H1 (cell line): Measurements from ENCODE around the gene PRR7. TPM values are rescaled to one million over a fixed set of nuclear protein-coding genes. Genes with fewer than 3 reads are reported as not detected.

Source experiments
- CTCF ChIA-PET: fragments of 300-600 bp; sonication (Branson Sonifier 250); formaldehyde crosslinking; loops from one replicate; lab custom pipeline; 2021; ENCODE audit not compliant: partially characterized antibody; lab: Charles Lee
- POLR2A ChIA-PET: fragments of 300-600 bp; sonication (Branson Sonifier 250); formaldehyde crosslinking; loops from one replicate; lab custom pipeline; 2021; ENCODE audit warnings: inconsistent platforms; ENCODE audit not compliant: partially characterized antibody; lab: Charles Lee
- DNase-seq, 2 experiments: peaks; one replicate each; pipeline versions ENCODE4 v3.0.0 to v3.0.0-alpha.2; 2010 to 2022; ENCODE audit warnings: low spot score in 2 of 2, low read depth in 1 of 2, mixed read lengths in 1 of 2
- FAIRE-seq: peaks from 2 replicates; lab custom pipeline; 2011; peaks lifted over from hg19 to GRCh38; lab: Jason Lieb, UNC
- H2AFZ ChIP-seq: 2 replicates; pipeline ENCODE4 v1.8.1; 2012; ENCODE audit warnings: low read length, inconsistent platforms
- H2AK5ac ChIP-seq: 2 replicates; pipeline ENCODE4 v1.6.1; 2013; ENCODE audit warnings: low read depth, low read length
- H2BK120ac ChIP-seq: replicated peaks from 2 replicates; pipeline ENCODE3; 2013; ENCODE audit warnings: low read depth, low read length, inconsistent platforms
- H2BK12ac ChIP-seq: 2 replicates; pipeline ENCODE4 v1.6.1; 2013; ENCODE audit warnings: low read depth, low read length
- H2BK15ac ChIP-seq: 2 replicates; pipeline ENCODE4 v1.6.1; 2013; ENCODE audit warnings: low read length
- H2BK20ac ChIP-seq: 2 replicates; pipeline ENCODE4 v1.6.1; 2013; ENCODE audit warnings: low read length
- H2BK5ac ChIP-seq: 2 replicates; pipeline ENCODE4 v1.6.1; 2013; ENCODE audit warnings: low read depth, low read length
- H3K14ac ChIP-seq: 2 replicates; pipeline ENCODE4 v1.6.1; 2013; ENCODE audit warnings: inconsistent platforms; ENCODE audit not compliant: insufficient read length
- H3K18ac ChIP-seq: 2 replicates; pipeline ENCODE4 v1.6.1; 2013; ENCODE audit warnings: low read length; ENCODE audit errors: extremely low read depth
- H3K23ac ChIP-seq: 2 replicates; pipeline ENCODE4 v1.6.1; 2013; ENCODE audit warnings: inconsistent platforms; ENCODE audit not compliant: insufficient read length
- H3K23me2 ChIP-seq: 2 replicates; pipeline ENCODE4 v1.6.1; 2013; ENCODE audit warnings: low read depth, low read length
- H3K27ac ChIP-seq: 2 replicates; pipeline ENCODE4 v1.6.1; 2011; ENCODE audit warnings: low read depth, low read length, inconsistent platforms
- H3K27me3 ChIP-seq, 4 experiments: replicated peaks in 1 of 4; 1 replicate in 1 of 4; 2 replicates in 3 of 4; pipeline versions ENCODE4 v1.6.1 to v1.8.1; 2011 to 2013; ENCODE audit warnings: low read length in 3 of 4, mild to moderate bottlenecking in 3 of 4, inconsistent platforms in 2 of 4, mixed read lengths in 2 of 4, moderate library complexity in 1 of 4; ENCODE audit not compliant: control insufficient read depth in 3 of 4, insufficient read depth in 3 of 4; ENCODE audit errors: extremely low read depth in 1 of 4
- H3K36me3 ChIP-seq, 4 experiments: 2 replicates each; pipeline versions ENCODE4 v1.6.1 to v1.8.1; 2011 to 2013; ENCODE audit warnings: mild to moderate bottlenecking in 4 of 4, low read length in 3 of 4, moderate library complexity in 2 of 4, control low read depth in 1 of 4, inconsistent platforms in 1 of 4; ENCODE audit not compliant: insufficient read depth in 4 of 4, control insufficient read depth in 2 of 4
- H3K4ac ChIP-seq: replicated peaks from 2 replicates; pipeline ENCODE3; 2013; ENCODE audit warnings: low read length, low read depth, mixed read lengths, inconsistent platforms; ENCODE audit not compliant: insufficient read length
- H3K4me1 ChIP-seq, 4 experiments: replicated peaks in 1 of 4; 1 replicate in 1 of 4; 2 replicates in 3 of 4; pipeline versions ENCODE4 v1.6.1 to v1.8.1; 2011 to 2013; ENCODE audit warnings: low read length in 3 of 4, inconsistent platforms in 2 of 4, mixed read lengths in 1 of 4; ENCODE audit not compliant: insufficient read depth in 4 of 4, control insufficient read depth in 3 of 4
- H3K4me2 ChIP-seq, 2 experiments: 2 replicates each; pipeline versions ENCODE4 v1.6.1 to v1.8.1; 2011 to 2013; ENCODE audit warnings: low read depth in 2 of 2, low read length in 2 of 2, control low read depth in 1 of 2, inconsistent platforms in 1 of 2, mild to moderate bottlenecking in 1 of 2; ENCODE audit not compliant: insufficient read depth in 1 of 2
- H3K4me3 ChIP-seq, 4 experiments: fragments of 200-600, 300-600 bp in 1 of 4; sonication (generic), shearing (Covaris generic), sonication (Bioruptor Twin) in 1 of 4; 2 replicates each; pipeline versions ENCODE4 v1.5.1 to v1.8.1; 2011 to 2016; ENCODE audit warnings: low read length in 4 of 4, low read depth in 3 of 4, control low read depth in 2 of 4, inconsistent platforms in 2 of 4, mild to moderate bottlenecking in 2 of 4, mixed read lengths in 1 of 4, moderate library complexity in 1 of 4; ENCODE audit not compliant: insufficient read depth in 2 of 4; ENCODE audit errors: extremely low read depth in 1 of 4
- H3K56ac ChIP-seq: replicated peaks from 2 replicates; pipeline ENCODE3; 2013; ENCODE audit warnings: low read depth, mild to moderate bottlenecking, mixed read lengths, low read length, inconsistent platforms; ENCODE audit not compliant: insufficient read length
- H3K79me1 ChIP-seq: 2 replicates; pipeline ENCODE4 v1.6.1; 2013; ENCODE audit warnings: low read depth, low read length, control low read depth
- H3K79me2 ChIP-seq, 2 experiments: 2 replicates each; pipeline versions ENCODE4 v1.6.1 to v1.8.1; 2012 to 2013; ENCODE audit warnings: low read length in 2 of 2, mild to moderate bottlenecking in 2 of 2, inconsistent platforms in 1 of 2; ENCODE audit not compliant: insufficient read depth in 2 of 2, control insufficient read depth in 1 of 2
- H3K9ac ChIP-seq, 4 experiments: replicated peaks in 1 of 4; 1 replicate in 1 of 4; 2 replicates in 3 of 4; pipeline versions ENCODE4 v1.6.1 to v1.8.1; 2011 to 2013; ENCODE audit warnings: low read depth in 3 of 4, low read length in 3 of 4, control low read depth in 2 of 4, mild to moderate bottlenecking in 2 of 4, moderate library complexity in 2 of 4, inconsistent platforms in 1 of 4; ENCODE audit errors: extremely low read depth in 1 of 4
- H3K9me3 ChIP-seq, 2 experiments: 2 replicates each; pipeline versions ENCODE4 v1.6.1 to v1.8.1; 2012 to 2013; ENCODE audit warnings: mild to moderate bottlenecking in 2 of 2, moderate library complexity in 2 of 2, control low read depth in 1 of 2, inconsistent platforms in 1 of 2, low read depth in 1 of 2, low read length in 1 of 2, mixed read lengths in 1 of 2; ENCODE audit not compliant: insufficient read depth in 2 of 2
- H4K20me1 ChIP-seq, 2 experiments: replicated peaks in 1 of 2; 2 replicates each; pipeline versions ENCODE3 to v1.8.1; 2011 to 2013; ENCODE audit warnings: inconsistent platforms in 2 of 2, low read length in 2 of 2, mild to moderate bottlenecking in 1 of 2; ENCODE audit not compliant: insufficient read depth in 2 of 2, control insufficient read depth in 1 of 2
- H4K5ac ChIP-seq: 2 replicates; pipeline ENCODE4 v1.6.1; 2013; ENCODE audit warnings: low read length, low read depth, mixed read lengths, inconsistent platforms; ENCODE audit not compliant: insufficient read length
- H4K8ac ChIP-seq: 2 replicates; pipeline ENCODE4 v1.8.0; 2013; ENCODE audit warnings: mild to moderate bottlenecking, moderate library complexity, low read length, inconsistent platforms; ENCODE audit not compliant: insufficient read depth; ENCODE audit errors: extremely low read depth
- H4K91ac ChIP-seq: replicated peaks from 2 replicates; pipeline ENCODE3; 2013; ENCODE audit warnings: low read length, mixed read lengths, inconsistent platforms; ENCODE audit not compliant: insufficient read length
- FOSL1 ChIP-seq: IDR thresholded peaks from 2 replicates; pipeline ENCODE4 v1.6.1; 2011; ENCODE audit warnings: mild to moderate bottlenecking, low read depth, low read length, moderate library complexity; ENCODE audit not compliant: insufficient read depth
- POLR2A ChIP-seq, 2 experiments: IDR thresholded peaks; 1 replicate in 1 of 2; 2 replicates in 1 of 2; pipeline ENCODE4 v1.6.1; 2011; ENCODE audit warnings: low read depth in 2 of 2, low read length in 2 of 2, mild to moderate bottlenecking in 2 of 2; ENCODE audit errors: control extremely low read depth in 1 of 2
- RXRA ChIP-seq: IDR thresholded peaks from 2 replicates; pipeline ENCODE4 v1.6.1; 2011; ENCODE audit warnings: low read depth, mild to moderate bottlenecking, low read length, moderate library complexity; ENCODE audit not compliant: insufficient read depth
- SUZ12 ChIP-seq: fragments of 200-600 bp; sonication (generic); IDR thresholded peaks from 2 replicates; pipeline ENCODE4 v1.6.1; 2012; ENCODE audit warnings: mild to moderate bottlenecking, inconsistent platforms, low read length, moderate library complexity, mixed read lengths
- TBP ChIP-seq: IDR thresholded peaks from 2 replicates; pipeline ENCODE4 v1.6.1; 2011; ENCODE audit warnings: low read depth, low read length, improper control_type of control experiment
- WGBS, 2 experiments: shearing (Covaris generic) in 1 of 2; methylation state at CpG; one replicate each; pipeline versions ENCODE4 v1.1.6 to v1.1.7; 2013 to 2015; ENCODE audit warnings: low lambda C conversion rate in 2 of 2, mixed read lengths in 2 of 2, inconsistent platforms in 1 of 2, low coverage in 1 of 2, missing lambda C conversion rate in 1 of 2; ENCODE audit not compliant: insufficient replicate concordance in 2 of 2, insufficient coverage in 1 of 2, insufficient read length in 1 of 2; ENCODE audit errors: extremely low coverage in 1 of 2, missing lambda C conversion rate in 1 of 2; 5-methylcytosine and 5-hydroxymethylcytosine counted together
- polyA plus RNA-seq, 7 experiments: library from polyadenylated mRNA; depleted of rRNA in 3 of 7; stranded (reverse) in 5 of 7; unstranded in 2 of 7; fragments of >200 nt in 5 of 7; fragments of 200-250 nt in 2 of 7; gene quantifications; 1 replicate in 5 of 7; 2 replicates in 1 of 7; 4 replicates in 1 of 7; pipeline versions ENCODE4 v1.2.1 to v1.2.3, GENCODE V29; 2011 to 2013; ENCODE audit warnings: missing spikeins in 2 of 7, mixed read lengths in 2 of 7
- total RNA-seq: library from RNA; stranded (reverse); fragmentation: NEBNext Ultra II Directional; extraction: Animal tissue kit (Norgen Biotek cat#: 25700); gene quantifications from 2 replicates; pipeline ENCODE4 v1.2.1, GENCODE V29; 2021

Gene PRR7
- total and polyA plus RNA-seq, 2 of the 8 experiments (the other 6 are each of a cell fraction or from before 2014, with no cell fraction given): 8.0 to 11.8 TPM

- peaks cover 0 to 4% of the 10 kb centered on the region in 2 experiments; a peak in 2 of 4 replicates for H3K79me2 ChIP-seq
- no peak overlapping the region for H2AK5ac ChIP-seq
- H3K4me2 ChIP-seq: no peak overlapping the region
- no peak overlapping the region for H2BK15ac ChIP-seq
- H3K4me1 ChIP-seq: peaks cover 0 to 11% (median 5%) of the 10 kb centered on the region in 4 experiments; a peak in 4 of 7 replicates
- TF ChIP-seq TBP: no peak
- TF ChIP-seq FOSL1: no peak
- TF ChIP-seq SUZ12: no peak
- TF ChIP-seq POLR2A (IDR thresholded peaks at IDR 0.05; ENCODE audit: control extremely low read depth in 1 of 2, low read depth in 2 of 2, low read length in 2 of 2): 0 out of 3 replicates have a peak, but pooled peaks of 1 of the 2 experiments have one; percentile 0
- no peak for TF ChIP-seq RXRA
- H3K79me1 ChIP-seq: peaks cover 3% of the 10 kb centered on the region; the same call in 1 of the 2 replicates
- peaks cover 9% of the 10 kb centered on the region; the same call in 1 of the 2 replicates for H3K23me2 ChIP-seq
- H2BK5ac ChIP-seq: no peak overlapping the region
- no peak overlapping the region for H2BK120ac ChIP-seq
- H4K91ac ChIP-seq: no peak overlapping the region
- no peak overlapping the region for H3K4me3 ChIP-seq
- H3K9me3 ChIP-seq: no peaks in the 10 kb centered on the region
- no peak overlapping the region for H3K18ac ChIP-seq
- H3K36me3 ChIP-seq: peaks cover 22 to 61% (median 50%) of the 10 kb centered on the region in 4 experiments
- H3K14ac ChIP-seq: no peak overlapping the region
- H3K27ac ChIP-seq: no peak overlapping the region
- 100% methylated on average over 5 of the region's 11 CpGs; no CpG with 5 or more reads in 1 of the 2 experiments for WGBS, 2 experiments
- H4K8ac ChIP-seq: no peak overlapping the region
- no peak overlapping the region for H4K5ac ChIP-seq
- no peak overlapping the region for H3K23ac ChIP-seq
- CTCF ChIA-PET: interaction anchor here (1.4 to 5.5 kb wide), 4 partner anchors 12 to 81 kb away, joined by 3 to 64 read pairs (median 11); partner anchors contain the start of gene DBN1
- FAIRE-seq (no peak), DNase-seq (no peak)
- H2AFZ ChIP-seq: no peak overlapping the region
- H3K27me3 ChIP-seq: no peaks in the 10 kb centered on the region
- H3K4ac ChIP-seq: no peak overlapping the region
- peaks cover 27 to 41% of the 10 kb centered on the region in 2 experiments for H4K20me1 ChIP-seq
- H2BK20ac ChIP-seq: no peak overlapping the region
- H3K9ac ChIP-seq: no peak overlapping the region
- POLR2A ChIA-PET: interaction anchor here (0.9 to 67.5 kb wide), 3 partner anchors 10 to 58 kb away, joined by 3 to 3349 read pairs (median 3349); partner anchors contain the start of genes DBN1, DDX41, DOK3 and PDLIM7
- no peak overlapping the region for H2BK12ac ChIP-seq
- no peak overlapping the region for H3K56ac ChIP-seq
These were observed 12.7 kb downstream of the PRR7 start for GRCh38 chr5:177459357-177459756.
